ENCODE results near the gene DRG2.

Gene DRG2

GRCh38 chr17:18042983-18043382 lies 44.8 kb upstream of the DRG2 start:
- no peaks in the 10 kb centered on the region for H4K20me1 ChIP-seq (ENCODE audit: insufficient read depth, low read length)
- peak overlapping the region; percentile 23; the same call in 1 of the 2 replicates for H3K4me2 ChIP-seq (ENCODE audit: low read length)
- TF ChIP-seq EZH2 (IDR thresholded peaks at IDR 0.05; ENCODE audit: borderline replicate concordance, low read length) (no peak), CTCF (IDR thresholded peaks at IDR 0.05; ENCODE audit: low read length) (no peak)
- H3K4me3 ChIP-seq (ENCODE audit: low read depth, low read length, poor library complexity, severe bottlenecking), result no peak overlapping the region
- no peaks in the 10 kb centered on the region for H3K27me3 ChIP-seq (ENCODE audit: insufficient read depth, low read length)
- no peak overlapping the region; the same call in 1 of the 2 replicates for H3K9ac ChIP-seq (ENCODE audit: low read length)
- peaks cover 28% of the 10 kb centered on the region for H3K36me3 ChIP-seq (ENCODE audit: insufficient read depth, low read length)
- H2AFZ ChIP-seq (ENCODE audit: low read length), result no peak overlapping the region
- peaks cover 47% of the 10 kb centered on the region for H3K4me1 ChIP-seq (ENCODE audit: insufficient read depth, low read length, severe bottlenecking)
- peak overlapping the region; percentile 50 for H3K27ac ChIP-seq (ENCODE audit: low read depth, low read length, poor library complexity, severe bottlenecking)
- H3K9me2 ChIP-seq (ENCODE audit: low read depth, low read length), result no peaks in the 10 kb centered on the region
- H3K79me2 ChIP-seq (ENCODE audit: insufficient read depth, low read length), result peaks cover 4% of the 10 kb centered on the region; the same call in 1 of the 2 replicates
- H3F3A ChIP-seq (ENCODE audit: insufficient read depth, low read length), result no peaks in the 10 kb centered on the region
- no peaks in the 10 kb centered on the region for H3K9me3 ChIP-seq (ENCODE audit: low read length)

GRCh38 chr17:18043491-18043890 lies 44.3 kb upstream of the DRG2 start:
- no peak overlapping the region for H3K4me3 ChIP-seq (ENCODE audit: low read depth, low read length, poor library complexity, severe bottlenecking)
- H3K27me3 ChIP-seq (ENCODE audit: insufficient read depth, low read length), result no peaks in the 10 kb centered on the region
- H3K9me3 ChIP-seq (ENCODE audit: low read length), result no peaks in the 10 kb centered on the region
- no peak overlapping the region for H3K4me2 ChIP-seq (ENCODE audit: low read length)
- peak overlapping the region; percentile 50 for H3K27ac ChIP-seq (ENCODE audit: low read depth, low read length, poor library complexity, severe bottlenecking)
- H3K9ac ChIP-seq (ENCODE audit: low read length), result no peak overlapping the region
- H2AFZ ChIP-seq (ENCODE audit: low read length), result no peak overlapping the region
- peaks cover 4% of the 10 kb centered on the region; the same call in 1 of the 2 replicates for H3K79me2 ChIP-seq (ENCODE audit: insufficient read depth, low read length)
- H3K36me3 ChIP-seq (ENCODE audit: insufficient read depth, low read length), result peaks cover 28% of the 10 kb centered on the region
- TF ChIP-seq CTCF (IDR thresholded peaks at IDR 0.05; ENCODE audit: low read length) (peak; percentile 37; the same call in 1 of the 2 replicates), EZH2 (IDR thresholded peaks at IDR 0.05; ENCODE audit: borderline replicate concordance, low read length) (no peak)
- no peaks in the 10 kb centered on the region for H4K20me1 ChIP-seq (ENCODE audit: insufficient read depth, low read length)
- H3F3A ChIP-seq (ENCODE audit: insufficient read depth, low read length), result no peaks in the 10 kb centered on the region
- peaks cover 44% of the 10 kb centered on the region for H3K4me1 ChIP-seq (ENCODE audit: insufficient read depth, low read length, severe bottlenecking)
- no peaks in the 10 kb centered on the region for H3K9me2 ChIP-seq (ENCODE audit: low read depth, low read length)

GRCh38 chr17:18044609-18045008 lies 43.1 kb upstream of the DRG2 start:
- H3K36me3 ChIP-seq (ENCODE audit: insufficient read depth, low read length), result peaks cover 28% of the 10 kb centered on the region
- no peaks in the 10 kb centered on the region for H4K20me1 ChIP-seq (ENCODE audit: insufficient read depth, low read length)
- peaks cover 4% of the 10 kb centered on the region; the same call in 1 of the 2 replicates for H3K79me2 ChIP-seq (ENCODE audit: insufficient read depth, low read length)
- no peak overlapping the region for H3K4me3 ChIP-seq (ENCODE audit: low read depth, low read length, poor library complexity, severe bottlenecking)
- no peak overlapping the region for H2AFZ ChIP-seq (ENCODE audit: low read length)
- H3F3A ChIP-seq (ENCODE audit: insufficient read depth, low read length), result no peaks in the 10 kb centered on the region
- TF ChIP-seq CTCF (IDR thresholded peaks at IDR 0.05; ENCODE audit: low read length) (no peak), EZH2 (IDR thresholded peaks at IDR 0.05; ENCODE audit: borderline replicate concordance, low read length) (no peak)
- no peaks in the 10 kb centered on the region for H3K9me2 ChIP-seq (ENCODE audit: low read depth, low read length)
- peaks cover 44% of the 10 kb centered on the region for H3K4me1 ChIP-seq (ENCODE audit: insufficient read depth, low read length, severe bottlenecking)
- no peaks in the 10 kb centered on the region for H3K27me3 ChIP-seq (ENCODE audit: insufficient read depth, low read length)
- no peaks in the 10 kb centered on the region for H3K9me3 ChIP-seq (ENCODE audit: low read length)
- H3K9ac ChIP-seq (ENCODE audit: low read length), result no peak overlapping the region
- H3K27ac ChIP-seq (ENCODE audit: low read depth, low read length, poor library complexity, severe bottlenecking), result no peak overlapping the region
- no peak overlapping the region for H3K4me2 ChIP-seq (ENCODE audit: low read length)
